Activated CD4-positive, alpha-beta T cell treated with anti-CD3 and anti-CD28 coated beads for 36 hours (primary cell): ENCODE results near the gene MISP3. TPM values are rescaled to one million over a fixed set of nuclear protein-coding genes. Genes with fewer than 3 reads are reported as not detected.

Experiments used
- ATAC-seq: fragments of 200-7000 bp; cut with Tn5 transposase; one replicate; pipeline ENCODE4 v1.10.0; 2021; ENCODE audit warnings: mild to moderate bottlenecking, moderate library complexity
- CTCF ChIA-PET: fragments of 350-600 bp; sonication (Branson Sonifier 250); formaldehyde crosslinking; loops from one replicate; lab custom pipeline; 2021; ENCODE audit warnings: antibody characterized with exemption; lab: Charles Lee
- POLR2A ChIA-PET: fragments of 350-600 bp; sonication (Branson Sonifier 250); formaldehyde crosslinking; loops from one replicate; lab custom pipeline; 2021; ENCODE audit warnings: antibody characterized with exemption, inconsistent platforms; lab: Charles Lee
- DNase-seq: peaks from one replicate; pipeline ENCODE4 v3.0.0-alpha.2; 2020
- H3K27ac Mint-ChIP-seq: one replicate; pipeline ENCODE4 v1.8.0; 2021; ENCODE audit warnings: mixed read lengths
- H3K27me3 Mint-ChIP-seq: one replicate; pipeline ENCODE4 v1.8.0; 2021; ENCODE audit warnings: mixed read lengths
- H3K36me3 Mint-ChIP-seq: one replicate; pipeline ENCODE4 v1.8.0; 2021; ENCODE audit warnings: low read depth, mixed read lengths
- H3K4me1 Mint-ChIP-seq: one replicate; pipeline ENCODE4 v1.8.0; 2021; ENCODE audit warnings: mixed read lengths
- H3K4me3 Mint-ChIP-seq: one replicate; pipeline ENCODE4 v1.8.0; 2021; ENCODE audit warnings: mild to moderate bottlenecking, moderate library complexity, mixed read lengths
- H3K9me3 Mint-ChIP-seq: one replicate; pipeline ENCODE4 v1.8.0; 2021; ENCODE audit warnings: low read depth, mixed read lengths
- intact Hi-C, 2 experiments: fragments of 100-400 bp; cut with DNase I in 1 of 2; cut with micrococcal nuclease in 1 of 2; formaldehyde crosslinking; loops; one replicate each; pipeline versions ENCODE4 v1.14.2 to v1.15.1; 2022 to 2024; cut with DNase I, micrococcal nuclease
- total RNA-seq, 2 experiments: library from RNA; stranded (reverse); gene quantifications; one replicate each; pipeline ENCODE4 v1.2.3, GENCODE V29; 2021

The MISP3 gene
- total RNA-seq, 2 experiments from 2014 or later: 1.1 to 1.6 TPM

DNA sequence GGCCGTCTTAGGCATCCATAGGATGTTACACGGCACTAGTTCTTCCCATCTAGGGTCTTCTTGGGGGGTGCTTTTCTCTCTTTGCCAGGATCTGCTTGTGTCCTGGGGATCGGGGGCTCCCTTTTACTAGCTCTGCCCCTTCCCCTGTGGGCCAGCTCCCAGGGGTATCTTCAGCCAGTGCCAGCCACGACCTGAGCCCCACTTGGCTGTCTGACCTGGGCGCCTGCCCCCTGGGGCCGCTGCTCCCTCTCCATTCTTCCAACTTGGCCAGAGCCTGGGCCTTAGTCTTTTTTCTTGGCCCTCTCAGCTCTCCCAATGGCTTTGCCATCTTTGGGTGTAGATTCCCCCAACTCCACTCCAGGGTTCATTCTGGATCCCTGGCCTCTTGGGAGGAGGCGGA is 41.9 kb downstream of the MISP3 start:
- intact Hi-C loops: loop anchor here (1.0 to 2.0 kb wide), 2 partner anchors 42 to 234 kb away; partner anchors contain the start of gene MISP3 (in 1 of the 2)
- CTCF ChIA-PET: interaction anchor here (0.5 to 2.5 kb wide), 15 partner anchors 9 to 1205 kb away, joined by 3 to 8 read pairs (median 3); partner anchors contain the start of gene ASF1B
- no peaks in the 10 kb centered on the region for H3K36me3 Mint-ChIP-seq
- ATAC-seq (no peak), DNase-seq (no peak)
- no peaks in the 10 kb centered on the region for H3K27me3 Mint-ChIP-seq
- H3K4me1 Mint-ChIP-seq: peaks cover 53% of the 10 kb centered on the region
- H3K9me3 Mint-ChIP-seq: no peaks in the 10 kb centered on the region
- POLR2A ChIA-PET: no interaction called here
- H3K27ac Mint-ChIP-seq: no peak overlapping the region
- no peak overlapping the region for H3K4me3 Mint-ChIP-seq

- Mint-ChIP-seq H3K27ac (no peak overlapping the region), H3K9me3 (no peaks in the 10 kb centered on the region), H3K4me3 (no peak overlapping the region), H3K27me3 (no peaks in the 10 kb centered on the region), H3K4me1 (peaks cover 53% of the 10 kb centered on the region), H3K36me3 (no peaks in the 10 kb centered on the region)
- POLR2A ChIA-PET: interaction anchor here (1.0 kb wide), 1 partner anchor 22 kb away, joined by 4 read pairs; the partner anchor contains the start of gene ASF1B
- DNase-seq (peak; percentile 78), ATAC-seq (no peak)
- CTCF ChIA-PET: interaction anchor here (0.5 to 2.5 kb wide), 20 partner anchors 9 to 1205 kb away, joined by 3 to 8 read pairs (median 3); partner anchors contain the start of gene ASF1B
- intact Hi-C loops: loop anchor here (1.0 to 2.0 kb wide), 2 partner anchors 42 to 235 kb away; partner anchors contain the start of gene MISP3 (in 1 of the 2)
Observed at GRCh38 chr19:14114854-14115253, 42.3 kb downstream of the MISP3 start.

- intact Hi-C loops: loop anchor here in 1 of 2 experiments (2.0 kb wide), 2 partner anchors 25 to 43 kb away; partner anchors contain the start of genes MISP3 and SAMD1
- H3K27me3 Mint-ChIP-seq: no peaks in the 10 kb centered on the region
- H3K9me3 Mint-ChIP-seq: no peaks in the 10 kb centered on the region
- ATAC-seq: no peak
- CTCF ChIA-PET: interaction anchor here (0.7 to 2.5 kb wide), 14 partner anchors 12 to 414 kb away, joined by 3 to 9 read pairs (median 4); partner anchors contain the start of gene C19orf53
- H3K4me3 Mint-ChIP-seq: peak overlapping the region; percentile 75
- peaks cover 53% of the 10 kb centered on the region for H3K4me1 Mint-ChIP-seq
- no peak for DNase-seq
- H3K36me3 Mint-ChIP-seq: no peaks in the 10 kb centered on the region
- POLR2A ChIA-PET: interaction anchor here (1.0 kb wide), 1 partner anchor 21 kb away, joined by 4 read pairs; the partner anchor contains the start of gene ASF1B
- H3K27ac Mint-ChIP-seq: no peak overlapping the region
Observed at GRCh38 chr19:14115756-14116155, 43.2 kb downstream of the MISP3 start.

DNA sequence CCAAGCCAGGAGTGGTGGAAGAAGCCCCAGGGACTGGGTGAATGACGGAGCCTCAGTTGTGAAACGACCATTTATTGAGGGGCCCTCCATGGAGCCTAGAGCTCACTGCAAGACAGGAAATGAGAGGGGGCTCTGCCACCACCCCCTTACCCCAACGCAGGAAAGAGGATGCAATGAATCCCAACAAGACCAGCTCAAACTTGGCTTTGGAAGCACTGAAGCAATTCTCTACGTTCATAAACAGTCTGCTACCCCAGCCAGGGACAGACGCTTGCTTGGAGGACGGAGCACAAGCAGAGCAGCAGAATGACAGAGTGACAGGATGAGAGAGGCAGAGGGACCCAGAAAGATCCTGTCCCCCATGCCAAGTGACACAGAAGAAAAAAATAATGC is 43.9 kb downstream of the MISP3 start:
- H3K4me3 Mint-ChIP-seq: peak overlapping the region; percentile 75
- peaks cover 53% of the 10 kb centered on the region for H3K4me1 Mint-ChIP-seq
- CTCF ChIA-PET: interaction anchor here (0.6 to 1.8 kb wide), 6 partner anchors 15 to 1177 kb away, joined by 3 to 9 read pairs (median 4); no protein-coding TSS in a partner anchor
- intact Hi-C loops: loop anchor here in 1 of 2 experiments (2.0 kb wide), 1 partner anchor 26 kb away; the partner anchor contains the start of gene SAMD1
- H3K9me3 Mint-ChIP-seq: no peaks in the 10 kb centered on the region
- peak overlapping the region; percentile 1 for H3K27ac Mint-ChIP-seq
- no peak for ATAC-seq
- POLR2A ChIA-PET: interaction anchor here (0.6 to 2.0 kb wide), 2 partner anchors 9 to 20 kb away, joined by 7 to 8 read pairs; partner anchors contain the start of gene ASF1B
- no peaks in the 10 kb centered on the region for H3K27me3 Mint-ChIP-seq
- DNase-seq: no peak
- H3K36me3 Mint-ChIP-seq: no peaks in the 10 kb centered on the region

- no peaks in the 10 kb centered on the region for H3K36me3 Mint-ChIP-seq
- peak overlapping the region; percentile 75 for H3K4me3 Mint-ChIP-seq
- DNase-seq (peak; percentile 41), ATAC-seq (no peak)
- peaks cover 47% of the 10 kb centered on the region for H3K4me1 Mint-ChIP-seq
- H3K9me3 Mint-ChIP-seq: no peaks in the 10 kb centered on the region
- peak overlapping the region; percentile 1 for H3K27ac Mint-ChIP-seq
- intact Hi-C loops: loop anchor here (1.0 to 2.0 kb wide), 6 partner anchors 19 to 111 kb away; partner anchors contain the start of genes ASF1B (in 2 of the 2), RFX1 (in 1 of the 2) and SAMD1 (in 1 of the 2)
- POLR2A ChIA-PET: interaction anchor here (0.6 to 2.0 kb wide), 2 partner anchors 9 to 20 kb away, joined by 7 to 8 read pairs; partner anchors contain the start of gene ASF1B
- CTCF ChIA-PET: interaction anchor here (0.6 to 0.9 kb wide), 5 partner anchors 20 to 138 kb away, joined by 3 to 7 read pairs (median 4); partner anchors contain the start of gene ASF1B
- H3K27me3 Mint-ChIP-seq: no peaks in the 10 kb centered on the region
Observed at GRCh38 chr19:14116918-14117578, 44.5 kb downstream of the MISP3 start.

- ATAC-seq: peak; percentile 98
- Mint-ChIP-seq H3K9me3 (no peaks in the 10 kb centered on the region), H3K27me3 (no peaks in the 10 kb centered on the region), H3K36me3 (peaks cover 4% of the 10 kb centered on the region), H3K4me1 (peaks cover 41% of the 10 kb centered on the region), H3K4me3 (peak within 1 kb of the TSS; percentile 78), H3K27ac (peak within 1 kb of the TSS; percentile 77)
- DNase-seq: peak; percentile 99
- intact Hi-C loops: loop anchor here (1.0 to 2.0 kb wide), 8 partner anchors 19 to 237 kb away; partner anchors contain the start of genes ASF1B (in 2 of the 2), DCAF15 (in 1 of the 2), RFX1 (in 1 of the 2) and SAMD1 (in 1 of the 2)
- ChIA-PET CTCF (interaction anchor here (0.6 to 0.9 kb wide), 5 partner anchors 13 to 138 kb away, joined by 3 to 7 read pairs (median 4); partner anchors contain the start of gene ASF1B), POLR2A (interaction anchor here (2.0 kb wide), 1 partner anchor 19 kb away, joined by 8 read pairs; the partner anchor contains the start of gene ASF1B)
Observed at GRCh38 chr19:14117668-14118164, 45.1 kb downstream of the MISP3 start, which contains the start of gene PRKACA. TSS of gene PRKACA (minus strand) at chr19:14117762. CDS start at chr19:14117547, 215 bp downstream.

GRCh38 chr19:14118165-14119051 is 45.8 kb downstream of the MISP3 start:
- ChIA-PET CTCF (interaction anchor here (0.6 to 0.9 kb wide), 2 partner anchors 12 to 18 kb away, joined by 4 to 7 read pairs; partner anchors contain the start of gene ASF1B), POLR2A (interaction anchor here (1.4 to 2.0 kb wide), 2 partner anchors 18 kb away, joined by 4 to 8 read pairs; partner anchors contain the start of gene ASF1B)
- ATAC-seq: no peak
- H3K36me3 Mint-ChIP-seq: peaks cover 6% of the 10 kb centered on the region
- DNase-seq: peak; percentile 58
- H3K27me3 Mint-ChIP-seq: no peaks in the 10 kb centered on the region
- intact Hi-C loops: loop anchor here in 1 of 2 experiments (1.0 kb wide), 2 partner anchors 166 to 238 kb away; partner anchors contain the start of gene DCAF15
- no peaks in the 10 kb centered on the region for H3K9me3 Mint-ChIP-seq
- peak overlapping the region; percentile 77 for H3K27ac Mint-ChIP-seq
- peaks cover 35% of the 10 kb centered on the region for H3K4me1 Mint-ChIP-seq
- peak overlapping the region; percentile 78 for H3K4me3 Mint-ChIP-seq

GRCh38 chr19:14119146-14119545 is 46.6 kb downstream of the MISP3 start:
- POLR2A ChIA-PET: interaction anchor here (1.4 kb wide), 1 partner anchor 18 kb away, joined by 4 read pairs; the partner anchor contains the start of gene ASF1B
- Mint-ChIP-seq H3K4me3 (peak overlapping the region; percentile 78), H3K36me3 (peaks cover 6% of the 10 kb centered on the region), H3K4me1 (peaks cover 28% of the 10 kb centered on the region), H3K27ac (peak overlapping the region; percentile 77), H3K9me3 (no peaks in the 10 kb centered on the region), H3K27me3 (no peaks in the 10 kb centered on the region)
- DNase-seq (no peak), ATAC-seq (no peak)
- CTCF ChIA-PET: no interaction called here
- intact Hi-C loops: no loop called here

- Mint-ChIP-seq H3K27ac (peak overlapping the region; percentile 25), H3K27me3 (no peaks in the 10 kb centered on the region), H3K4me3 (no peak overlapping the region), H3K9me3 (no peaks in the 10 kb centered on the region), H3K4me1 (peaks cover 24% of the 10 kb centered on the region), H3K36me3 (peaks cover 12% of the 10 kb centered on the region)
- DNase-seq (no peak), ATAC-seq (no peak)
- intact Hi-C loops: no loop called here
- ChIA-PET POLR2A (interaction anchor here (1.4 kb wide), 1 partner anchor 17 kb away, joined by 4 read pairs; the partner anchor contains the start of gene ASF1B), CTCF (interaction anchor here (0.5 to 1.3 kb wide), 3 partner anchors 12 to 17 kb away, joined by 3 to 4 read pairs (median 3); partner anchors contain the start of gene ASF1B)
Observed at GRCh38 chr19:14119644-14120496, 47.3 kb downstream of the MISP3 start.
